ENCODE data around the gene ZCCHC3.

DNA sequence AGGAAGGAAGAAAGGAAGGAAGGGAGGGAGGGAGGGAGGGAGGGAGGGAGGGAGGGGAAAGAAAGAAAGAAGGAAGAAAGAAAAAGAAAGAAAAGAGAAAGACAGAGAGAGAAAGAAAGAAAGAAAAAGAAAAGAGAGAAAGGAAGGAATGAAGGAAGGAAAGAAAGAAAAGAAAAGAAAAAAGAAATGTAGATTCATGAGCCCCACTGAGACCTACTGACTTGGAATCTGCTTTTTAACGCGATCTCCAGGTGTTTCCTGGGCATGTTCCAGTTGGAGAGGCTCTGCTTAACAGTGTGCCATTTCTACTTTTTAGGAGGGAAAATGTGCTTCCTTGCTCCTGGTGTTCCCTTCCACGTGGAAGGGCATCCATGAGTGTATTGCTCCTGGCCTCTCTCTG, 23.5 kb upstream of the ZCCHC3 start:
- TF ChIP-seq POLR2A (IDR thresholded peaks at IDR 0.05) (no peak), EP300 (IDR thresholded peaks at IDR 0.05) (no peak)
- TF ChIP-seq, protein P1, sequence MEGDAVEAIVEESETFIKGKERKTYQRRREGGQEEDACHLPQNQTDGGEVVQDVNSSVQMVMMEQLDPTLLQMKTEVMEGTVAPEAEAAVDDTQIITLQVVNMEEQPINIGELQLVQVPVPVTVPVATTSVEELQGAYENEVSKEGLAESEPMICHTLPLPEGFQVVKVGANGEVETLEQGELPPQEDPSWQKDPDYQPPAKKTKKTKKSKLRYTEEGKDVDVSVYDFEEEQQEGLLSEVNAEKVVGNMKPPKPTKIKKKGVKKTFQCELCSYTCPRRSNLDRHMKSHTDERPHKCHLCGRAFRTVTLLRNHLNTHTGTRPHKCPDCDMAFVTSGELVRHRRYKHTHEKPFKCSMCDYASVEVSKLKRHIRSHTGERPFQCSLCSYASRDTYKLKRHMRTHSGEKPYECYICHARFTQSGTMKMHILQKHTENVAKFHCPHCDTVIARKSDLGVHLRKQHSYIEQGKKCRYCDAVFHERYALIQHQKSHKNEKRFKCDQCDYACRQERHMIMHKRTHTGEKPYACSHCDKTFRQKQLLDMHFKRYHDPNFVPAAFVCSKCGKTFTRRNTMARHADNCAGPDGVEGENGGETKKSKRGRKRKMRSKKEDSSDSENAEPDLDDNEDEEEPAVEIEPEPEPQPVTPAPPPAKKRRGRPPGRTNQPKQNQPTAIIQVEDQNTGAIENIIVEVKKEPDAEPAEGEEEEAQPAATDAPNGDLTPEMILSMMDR (IDR thresholded peaks at IDR 0.05), result no peak

Measured in stomach (tissue), 4 donors.